GM12878 (cell line): Measurements from ENCODE around the gene ELF2. TPM values are rescaled to one million over a fixed set of nuclear protein-coding genes. Genes with fewer than 3 reads are reported as not detected.
A peak's percentile ranks its signal among the peaks of the same experiment; 100 is the strongest.

Experiments
- ASH2L ChIP-seq: fragments of 300-600, 200-600 bp; sonication (generic); IDR thresholded peaks from 2 replicates; pipeline ENCODE4 v1.6.1; 2017; ENCODE audit warnings: low read depth, mild to moderate bottlenecking, borderline replicate concordance
- CEBPZ ChIP-seq: fragments of 150-350 bp; IDR thresholded peaks from 2 replicates; pipeline ENCODE4 v1.6.1; 2016; ENCODE audit warnings: low read depth, low read length
- CHD1 ChIP-seq: IDR thresholded peaks from 2 replicates; pipeline ENCODE4 v1.6.1; 2012; ENCODE audit warnings: low read depth, low read length, improper control_type of control experiment
- CHD2 ChIP-seq: IDR thresholded peaks from 2 replicates; pipeline ENCODE4 v1.6.1; 2011; ENCODE audit warnings: low read depth, low read length, improper control_type of control experiment, borderline replicate concordance
- DPF2 ChIP-seq: fragments of 450-650 bp; IDR thresholded peaks from 2 replicates; pipeline ENCODE4 v1.6.1; 2017; ENCODE audit warnings: mild to moderate bottlenecking
- EZH2 ChIP-seq: IDR thresholded peaks from 2 replicates; pipeline ENCODE4 v1.6.1; 2012; ENCODE audit warnings: low read depth, mild to moderate bottlenecking, control low read depth, inconsistent platforms, low read length, borderline replicate concordance; ENCODE audit not compliant: control insufficient read depth
- FOS ChIP-seq: IDR thresholded peaks from 3 replicates; pipeline ENCODE4 v1.6.1; 2011; ENCODE audit warnings: borderline replicate concordance; ENCODE audit not compliant: insufficient read length; ENCODE audit errors: extremely low read depth
- HDAC6 ChIP-seq: fragments of 200-600 bp; sonication (generic); IDR thresholded peaks from one replicate; pipeline ENCODE4 v1.8.0; 2017; ENCODE audit warnings: antibody characterized with exemption; ENCODE audit not compliant: unreplicated experiment
- IKZF1 ChIP-seq: fragments of 450-650 bp; conservative IDR thresholded peaks from 2 replicates; pipeline ENCODE4 v1.6.1; 2017; ENCODE audit warnings: antibody characterized with exemption, mild to moderate bottlenecking
- IRF3 ChIP-seq: fragments of 450-650 bp; IDR thresholded peaks from 2 replicates; pipeline ENCODE4 v1.6.1; 2014; ENCODE audit warnings: mild to moderate bottlenecking
- JUNB ChIP-seq: IDR thresholded peaks from 2 replicates; pipeline ENCODE4 v1.6.1; 2016; ENCODE audit warnings: antibody characterized with exemption, mild to moderate bottlenecking
- MAX ChIP-seq: IDR thresholded peaks from 2 replicates; pipeline ENCODE4 v1.6.1; 2012; ENCODE audit warnings: low read depth, low read length, improper control_type of control experiment
- NBN ChIP-seq: fragments of 450-650 bp; IDR thresholded peaks from 2 replicates; pipeline ENCODE4 v1.6.1; 2016
- NFXL1 ChIP-seq: fragments of 450-650 bp; IDR thresholded peaks from 2 replicates; pipeline ENCODE4 v1.6.1; 2017; ENCODE audit warnings: antibody characterized with exemption, mild to moderate bottlenecking, borderline replicate concordance
- NFYA ChIP-seq: IDR thresholded peaks from 2 replicates; pipeline ENCODE4 v1.6.1; 2011; ENCODE audit warnings: low read depth, mild to moderate bottlenecking, low read length, improper control_type of control experiment, borderline replicate concordance
- PML ChIP-seq: IDR thresholded peaks from 2 replicates; pipeline ENCODE4 v1.6.1; 2012; ENCODE audit warnings: low read length, inconsistent platforms
- POLR2A ChIP-seq: IDR thresholded peaks from 2 replicates; pipeline ENCODE4 v1.6.1; 2011; ENCODE audit warnings: low read depth, mild to moderate bottlenecking, low read length
- RBBP5 ChIP-seq: fragments of 200-600 bp; sonication (generic); conservative IDR thresholded peaks from 2 replicates; pipeline ENCODE4 v1.6.1; 2016
- RFX5 ChIP-seq: IDR thresholded peaks from 2 replicates; pipeline ENCODE4 v1.6.1; 2011; ENCODE audit warnings: low read depth, low read length, improper control_type of control experiment
- SIN3A ChIP-seq: IDR thresholded peaks from 2 replicates; pipeline ENCODE4 v1.6.1; 2012; ENCODE audit warnings: low read depth, low read length, improper control_type of control experiment
- SIX5 ChIP-seq: IDR thresholded peaks from 2 replicates; pipeline ENCODE4 v1.6.1; 2011; ENCODE audit warnings: mild to moderate bottlenecking, low read depth, low read length, moderate library complexity; ENCODE audit not compliant: severe bottlenecking
- SREBF2 ChIP-seq: IDR thresholded peaks from 2 replicates; pipeline ENCODE4 v1.6.1; 2012; ENCODE audit warnings: mild to moderate bottlenecking, low read length
- YBX1 ChIP-seq: fragments of 450-650 bp; IDR thresholded peaks from 2 replicates; pipeline ENCODE4 v1.6.1; 2016; ENCODE audit warnings: antibody characterized with exemption
- ZBTB40 ChIP-seq: fragments of 450-650 bp; IDR thresholded peaks from 2 replicates; pipeline ENCODE4 v1.6.1; 2016; ENCODE audit warnings: mild to moderate bottlenecking, moderate library complexity, borderline replicate concordance
- ZNF24 ChIP-seq: fragments of 450-650 bp; IDR thresholded peaks from 2 replicates; pipeline ENCODE4 v1.6.1; 2017; ENCODE audit warnings: antibody characterized with exemption, mild to moderate bottlenecking
- ZNF384 ChIP-seq: IDR thresholded peaks from 2 replicates; pipeline ENCODE4 v1.6.1; 2012; ENCODE audit warnings: low read depth, mild to moderate bottlenecking, low read length, improper control_type of control experiment, borderline replicate concordance
- polyA plus RNA-seq, 11 experiments: library from polyadenylated mRNA; depleted of rRNA in 4 of 11; unstranded in 6 of 11; stranded (reverse) in 5 of 11; fragments of >200 nt; fragmentation: Nextera tagmentation in 4 of 11; fragmentation: Illumina TruSeq in 1 of 11; extraction: Ambion mirVana in 4 of 11; extraction: Trizol in 1 of 11; gene quantifications; 1 replicate in 1 of 11; 2 replicates in 10 of 11; pipeline versions ENCODE4 v1.2.1 to v1.2.3, GENCODE V29; 2011 to 2016; ENCODE audit warnings: inconsistent platforms in 2 of 11, missing spikeins in 2 of 11, low read depth in 1 of 11
- total RNA-seq, 4 experiments: library from RNA; depleted of rRNA in 3 of 4; stranded (reverse); fragments of >200 nt in 3 of 4; fragmentation: Illumina TruSeq in 1 of 4; extraction: Trizol in 1 of 4; gene quantifications; 2 replicates each; pipeline versions ENCODE4 v1.2.1 to v1.2.3, GENCODE V29; 2013 to 2021

The ELF2 gene
- total and polyA plus RNA-seq, 10 of the 15 experiments (the other 5 are each of a cell fraction or from before 2014, with no cell fraction given) = 10.5 to 30.1 (median 20.5) TPM

- TF ChIP-seq IRF3 (no peak), SREBF2 (no peak), CHD2 (no peak), EZH2 (no peak), NFXL1 (no peak), SIX5 (no peak), ZBTB40 (no peak), ZNF24 (no peak; the same call in 1 of the 2 replicates), RFX5 (no peak), CEBPZ (no peak), HDAC6 (no peak), CHD1 (no peak), DPF2 (peak; percentile 49; the same call in 1 of the 2 replicates), IKZF1 (0 out of 2 replicates have a peak, but pooled peaks have one; percentile 35), ASH2L (no peak), FOS (no peak), NFYA (no peak), MAX (peak; percentile 34; the same call in 1 of the 2 replicates), YBX1 (no peak), ZNF384 (no peak), SIN3A (no peak), RBBP5 (no peak), NBN (peak; percentile 62; the same call in 1 of the 2 replicates), JUNB (no peak), PML (no peak), POLR2A (no peak)
These were observed 37.1 kb upstream of the ELF2 start (continued) for GRCh38 chr4:139214039-139214534.
